ENCODE data around the gene SLC2A9. TPM values are rescaled to one million over a fixed set of nuclear protein-coding genes. Genes with fewer than 3 reads are reported as not detected.
"Not testable (repeated sequence)": the region's sequence is repeated elsewhere in the genome, so short reads cannot be mapped to it uniquely, and the experiment has no call there.

Gene SLC2A9
- polyA plus RNA-seq, 1 donor, result 5.0 TPM

GRCh38 chr4:9994246-9994847 lies 26.9 kb downstream of the SLC2A9 start:
- DNase-seq, result no peak

GRCh38 chr4:9989918-9990635 lies 31.2 kb downstream of the SLC2A9 start:
- DNase-seq, result no peak

- DNase-seq, result no peak
Observed at GRCh38 chr4:9988933-9989332, 32.4 kb downstream of the SLC2A9 start.

- no peak for DNase-seq
Observed at GRCh38 chr4:9988363-9988749, 32.9 kb downstream of the SLC2A9 start.

GRCh38 chr4:9987749-9988362 lies 33.4 kb downstream of the SLC2A9 start:
- DNase-seq, result no peak

- DNase-seq, result no peak
Observed at GRCh38 chr4:9984621-9985020, 36.7 kb downstream of the SLC2A9 start.

GRCh38 chr4:9983211-9983610 lies 38.1 kb downstream of the SLC2A9 start:
- no peak for DNase-seq

- not testable (repeated sequence) for DNase-seq
Observed at GRCh38 chr4:9981899-9982298, 39.4 kb downstream of the SLC2A9 start.

GRCh38 chr4:9980898-9981297 lies 40.4 kb downstream of the SLC2A9 start:
- no peak for DNase-seq

- no peak for DNase-seq
Observed at GRCh38 chr4:9979101-9979701, 42.1 kb downstream of the SLC2A9 start.

- no peak for DNase-seq
Observed at GRCh38 chr4:9977518-9978031, 43.7 kb downstream of the SLC2A9 start.

GRCh38 chr4:9976781-9977180 lies 44.5 kb downstream of the SLC2A9 start:
- no peak for DNase-seq

GRCh38 chr4:9976293-9976692 lies 45.0 kb downstream of the SLC2A9 start:
- no peak for DNase-seq

- no peak for DNase-seq
Observed at GRCh38 chr4:9971711-9972110, 49.6 kb downstream of the SLC2A9 start.

- DNase-seq, result no peak
Observed at GRCh38 chr4:9970399-9971011, 50.8 kb downstream of the SLC2A9 start.

- no peak for DNase-seq
Observed at GRCh38 chr4:9969526-9970398, 51.5 kb downstream of the SLC2A9 start.

GRCh38 chr4:9968472-9968871 lies 52.8 kb downstream of the SLC2A9 start:
- DNase-seq, result no peak

- no peak for DNase-seq
Observed at GRCh38 chr4:9964879-9965278, 56.4 kb downstream of the SLC2A9 start.

GRCh38 chr4:9963328-9963727 lies 58.0 kb downstream of the SLC2A9 start:
- no peak for DNase-seq

GRCh38 chr4:9962611-9963314 lies 58.5 kb downstream of the SLC2A9 start:
- no peak for DNase-seq

- DNase-seq, result no peak
Observed at GRCh38 chr4:9954468-9954867, 66.8 kb downstream of the SLC2A9 start.

Data from hindlimb muscle (tissue), 1 donor.